ENCODE results near the gene CAMK2D. TPM values are rescaled to one million over a fixed set of nuclear protein-coding genes. Genes with fewer than 3 reads are reported as not detected.

Gene CAMK2D
- total RNA-seq, 1 experiment from 2014 or later = 35.8 TPM

DNA sequence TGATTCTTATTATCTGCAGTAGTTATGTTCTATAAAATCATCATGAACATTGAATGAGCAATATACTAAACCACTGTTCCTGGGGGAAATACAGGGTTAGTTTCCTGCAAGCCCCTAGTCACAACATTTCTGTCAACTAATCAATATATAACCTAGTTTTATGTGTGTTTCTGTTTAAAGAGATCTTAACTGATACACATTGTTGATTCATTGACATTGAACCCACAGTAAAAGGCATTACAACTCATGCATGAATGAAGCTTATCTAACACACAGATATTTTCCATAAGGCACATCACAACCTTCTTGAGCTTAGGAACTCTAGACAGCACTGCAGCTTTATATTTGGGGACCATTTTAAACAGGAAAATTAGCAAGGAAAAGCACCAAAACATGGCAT is 134.2 kb downstream of the CAMK2D start:
- H3K36me3 ChIP-seq (ENCODE audit: insufficient read depth, low read length, poor library complexity, severe bottlenecking) = no peaks in the 10 kb centered on the region
- no peak overlapping the region for H3K27ac ChIP-seq (ENCODE audit: low read depth, low read length, poor library complexity, severe bottlenecking)
- intact Hi-C loops (cut with micrococcal nuclease; ENCODE audit: unreplicated experiment) = no loop called here
- ChIA-PET CTCF (no interaction called here), POLR2A (ENCODE audit: low non-redundant PET) (no interaction called here)
- peaks cover 5% of the 10 kb centered on the region for H3K4me1 ChIP-seq (ENCODE audit: insufficient read depth, low read length, poor library complexity, severe bottlenecking)
- no peak overlapping the region for H3K4me3 ChIP-seq (ENCODE audit: low read depth, low read length, poor library complexity, severe bottlenecking)
- no TSS peak for BruUV-seq (replicated peaks)
- H3K9me3 ChIP-seq (ENCODE audit: low read depth, low read length, poor library complexity, severe bottlenecking) = no peaks in the 10 kb centered on the region
- no peaks in the 10 kb centered on the region for H3K27me3 ChIP-seq (replicated peaks; ENCODE audit: insufficient read depth, low read depth, low read length, poor library complexity)
- no peak for TF ChIP-seq EZH2 (IDR thresholded peaks at IDR 0.05; ENCODE audit: borderline replicate concordance, low read depth, low read length, poor library complexity, severe bottlenecking)
- TF ChIP-seq, protein P1, sequence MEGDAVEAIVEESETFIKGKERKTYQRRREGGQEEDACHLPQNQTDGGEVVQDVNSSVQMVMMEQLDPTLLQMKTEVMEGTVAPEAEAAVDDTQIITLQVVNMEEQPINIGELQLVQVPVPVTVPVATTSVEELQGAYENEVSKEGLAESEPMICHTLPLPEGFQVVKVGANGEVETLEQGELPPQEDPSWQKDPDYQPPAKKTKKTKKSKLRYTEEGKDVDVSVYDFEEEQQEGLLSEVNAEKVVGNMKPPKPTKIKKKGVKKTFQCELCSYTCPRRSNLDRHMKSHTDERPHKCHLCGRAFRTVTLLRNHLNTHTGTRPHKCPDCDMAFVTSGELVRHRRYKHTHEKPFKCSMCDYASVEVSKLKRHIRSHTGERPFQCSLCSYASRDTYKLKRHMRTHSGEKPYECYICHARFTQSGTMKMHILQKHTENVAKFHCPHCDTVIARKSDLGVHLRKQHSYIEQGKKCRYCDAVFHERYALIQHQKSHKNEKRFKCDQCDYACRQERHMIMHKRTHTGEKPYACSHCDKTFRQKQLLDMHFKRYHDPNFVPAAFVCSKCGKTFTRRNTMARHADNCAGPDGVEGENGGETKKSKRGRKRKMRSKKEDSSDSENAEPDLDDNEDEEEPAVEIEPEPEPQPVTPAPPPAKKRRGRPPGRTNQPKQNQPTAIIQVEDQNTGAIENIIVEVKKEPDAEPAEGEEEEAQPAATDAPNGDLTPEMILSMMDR (conservative IDR thresholded peaks at IDR 0.05; ENCODE audit: low read depth, low read length) = no peak
- DNase-seq (ENCODE audit: low spot score) = no peak

DNA sequence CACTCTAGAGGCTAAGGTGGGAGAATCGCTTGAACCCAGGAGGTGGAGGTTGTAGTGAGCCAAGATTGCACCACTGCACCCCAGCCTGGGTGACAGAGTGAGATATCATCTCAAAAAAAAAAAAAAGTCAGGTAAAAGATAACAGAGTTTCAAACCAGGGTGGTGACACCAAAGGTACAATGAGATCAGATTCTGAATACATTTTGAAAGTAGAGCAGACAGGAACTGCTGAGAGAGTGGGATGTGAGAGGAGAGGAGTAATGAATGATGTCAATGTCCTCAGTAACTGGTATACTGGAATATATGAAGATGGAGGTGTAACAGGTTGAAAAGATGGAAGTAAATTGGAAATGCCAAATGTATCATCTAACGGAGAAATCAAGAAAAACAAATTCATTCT is 135.6 kb downstream of the CAMK2D start:
- intact Hi-C loops (cut with micrococcal nuclease; ENCODE audit: unreplicated experiment) = no loop called here
- TF ChIP-seq EZH2 (IDR thresholded peaks at IDR 0.05; ENCODE audit: borderline replicate concordance, low read depth, low read length, poor library complexity, severe bottlenecking) = no peak
- TF ChIP-seq, protein P1 (conservative IDR thresholded peaks at IDR 0.05; ENCODE audit: low read depth, low read length) = no peak
- no peaks in the 10 kb centered on the region for H3K36me3 ChIP-seq (ENCODE audit: insufficient read depth, low read length, poor library complexity, severe bottlenecking)
- no peak for DNase-seq (ENCODE audit: low spot score)
- POLR2A ChIA-PET (ENCODE audit: low non-redundant PET) = no interaction called here
- H3K27me3 ChIP-seq (replicated peaks; ENCODE audit: insufficient read depth, low read depth, low read length, poor library complexity) = no peaks in the 10 kb centered on the region
- BruUV-seq (replicated peaks) = no TSS peak
- no peaks in the 10 kb centered on the region for H3K9me3 ChIP-seq (ENCODE audit: low read depth, low read length, poor library complexity, severe bottlenecking)
- H3K4me3 ChIP-seq (ENCODE audit: low read depth, low read length, poor library complexity, severe bottlenecking) = no peak overlapping the region
- CTCF ChIA-PET = no interaction called here
- peaks cover 13% of the 10 kb centered on the region for H3K4me1 ChIP-seq (ENCODE audit: insufficient read depth, low read length, poor library complexity, severe bottlenecking)
- no peak overlapping the region for H3K27ac ChIP-seq (ENCODE audit: low read depth, low read length, poor library complexity, severe bottlenecking)

DNA sequence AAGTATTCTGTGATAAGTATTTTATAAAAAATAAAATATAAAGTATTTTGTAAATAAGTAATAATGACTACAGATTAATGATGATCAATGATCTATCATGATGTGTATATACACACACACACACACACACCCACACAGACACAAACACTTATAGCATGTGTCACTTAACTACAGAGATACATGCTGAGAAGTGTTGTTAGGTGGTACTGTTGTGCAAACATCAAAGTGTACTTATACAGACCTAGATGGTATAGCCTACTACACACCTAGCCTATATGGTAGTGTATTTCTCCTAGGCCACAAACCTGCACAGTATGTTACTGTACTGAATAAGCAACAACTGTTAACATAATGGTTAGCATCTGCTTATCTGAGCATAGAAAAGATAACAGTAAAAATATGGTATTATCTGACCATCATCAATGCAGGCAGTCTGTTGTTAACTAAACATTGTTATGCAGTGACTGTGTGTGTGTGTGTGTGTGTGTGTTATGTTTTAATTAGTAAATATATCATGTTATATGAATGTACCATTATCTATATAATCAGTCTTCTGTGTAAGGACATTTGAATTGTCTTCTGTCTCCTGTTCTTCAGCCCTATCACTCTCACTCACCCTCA is 138.2 kb downstream of the CAMK2D start:
- intact Hi-C loops (cut with micrococcal nuclease; ENCODE audit: unreplicated experiment) = no loop called here
- Histone ChIP-seq H3K9me3 (ENCODE audit: low read depth, low read length, poor library complexity, severe bottlenecking) (no peaks in the 10 kb centered on the region), H3K4me3 (ENCODE audit: low read depth, low read length, poor library complexity, severe bottlenecking) (no peak overlapping the region), H3K27ac (ENCODE audit: low read depth, low read length, poor library complexity, severe bottlenecking) (no peak overlapping the region), H3K4me1 (ENCODE audit: insufficient read depth, low read length, poor library complexity, severe bottlenecking) (peaks cover 10% of the 10 kb centered on the region), H3K27me3 (replicated peaks; ENCODE audit: insufficient read depth, low read depth, low read length, poor library complexity) (no peaks in the 10 kb centered on the region), H3K36me3 (ENCODE audit: insufficient read depth, low read length, poor library complexity, severe bottlenecking) (no peaks in the 10 kb centered on the region)
- no peak for TF ChIP-seq EZH2 (IDR thresholded peaks at IDR 0.05; ENCODE audit: borderline replicate concordance, low read depth, low read length, poor library complexity, severe bottlenecking)
- no peak for DNase-seq (ENCODE audit: low spot score)
- ChIA-PET POLR2A (ENCODE audit: low non-redundant PET) (no interaction called here), CTCF (no interaction called here)
- no TSS peak for BruUV-seq (replicated peaks)

DNA sequence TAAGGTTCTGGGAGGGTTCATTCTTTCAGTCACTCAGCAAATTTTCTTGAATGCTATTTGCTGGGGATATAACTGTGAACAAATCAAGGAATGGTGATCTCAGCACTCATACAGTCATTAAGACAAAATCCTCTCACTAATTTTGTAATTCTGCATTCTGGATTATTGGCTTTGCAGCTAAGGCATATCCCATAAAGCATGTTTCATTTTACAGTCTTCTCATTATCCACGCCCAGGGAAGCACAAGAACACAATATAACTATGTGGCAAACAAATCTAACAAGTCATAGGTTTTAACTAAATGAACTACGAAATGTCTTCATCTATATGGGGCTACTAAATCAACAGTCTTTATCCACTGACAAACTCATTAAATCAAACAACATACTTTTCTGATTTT is 139.9 kb downstream of the CAMK2D start:
- intact Hi-C loops (cut with micrococcal nuclease; ENCODE audit: unreplicated experiment) = no loop called here
- Histone ChIP-seq H3K9me3 (ENCODE audit: low read depth, low read length, poor library complexity, severe bottlenecking) (no peaks in the 10 kb centered on the region), H3K27ac (ENCODE audit: low read depth, low read length, poor library complexity, severe bottlenecking) (no peak overlapping the region), H3K27me3 (replicated peaks; ENCODE audit: insufficient read depth, low read depth, low read length, poor library complexity) (no peaks in the 10 kb centered on the region), H3K4me3 (ENCODE audit: low read depth, low read length, poor library complexity, severe bottlenecking) (no peak overlapping the region), H3K36me3 (ENCODE audit: insufficient read depth, low read length, poor library complexity, severe bottlenecking) (no peaks in the 10 kb centered on the region), H3K4me1 (ENCODE audit: insufficient read depth, low read length, poor library complexity, severe bottlenecking) (peaks cover 16% of the 10 kb centered on the region)
- ChIA-PET POLR2A (ENCODE audit: low non-redundant PET) (no interaction called here), CTCF (no interaction called here)
- no TSS peak for BruUV-seq (replicated peaks)
- TF ChIP-seq EZH2 (IDR thresholded peaks at IDR 0.05; ENCODE audit: borderline replicate concordance, low read depth, low read length, poor library complexity, severe bottlenecking) = no peak
- TF ChIP-seq, protein P1 (conservative IDR thresholded peaks at IDR 0.05; ENCODE audit: low read depth, low read length) = no peak
- DNase-seq (ENCODE audit: low spot score) = no peak
